Measurements from ENCODE around the gene CCDC51. TPM values are rescaled to one million over a fixed set of nuclear protein-coding genes. Genes with fewer than 3 reads are reported as not detected.

The CCDC51 gene
- total RNA-seq, 1 donor from 2014 or later = 11.5 TPM

GRCh38 chr3:48412375-48413001 is 27.4 kb downstream of the CCDC51 start:
- Histone ChIP-seq H3K9me3 (no peaks in the 10 kb centered on the region), H3K4me3 (no peak overlapping the region), H3K27ac (no peak overlapping the region), H3K36me3 (peaks cover 0 to 89% of the 10 kb centered on the region in 2 donors), H3K27me3 (no peaks in the 10 kb centered on the region), H3K4me1 (peaks cover 19% of the 10 kb centered on the region)
- intact Hi-C loops (cut with DNase I) = no loop called here
- DNase-seq (ENCODE audit: extremely low spot score in 2 of 2) = no peak
- TF ChIP-seq CTCF (IDR thresholded peaks at IDR 0.05) = no peak
- TF ChIP-seq POLR2AphosphoS5 (IDR thresholded peaks at IDR 0.05; ENCODE audit: insufficient read depth in 1 of 2, low read depth in 1 of 2) = no peak
- TF ChIP-seq POLR2A (IDR thresholded peaks at IDR 0.05) = no peak

- no peak for TF ChIP-seq POLR2A (IDR thresholded peaks at IDR 0.05)
- TF ChIP-seq POLR2AphosphoS5 (IDR thresholded peaks at IDR 0.05; ENCODE audit: insufficient read depth in 1 of 2, low read depth in 1 of 2) = no peak
- no peak for TF ChIP-seq CTCF (IDR thresholded peaks at IDR 0.05)
- Histone ChIP-seq H3K4me1 (peaks cover 19% of the 10 kb centered on the region), H3K27ac (no peak overlapping the region), H3K4me3 (no peak overlapping the region), H3K9me3 (no peaks in the 10 kb centered on the region), H3K27me3 (no peaks in the 10 kb centered on the region), H3K36me3 (peaks cover 0 to 88% of the 10 kb centered on the region in 2 donors)
- no peak for DNase-seq (ENCODE audit: extremely low spot score in 2 of 2)
- intact Hi-C loops (cut with DNase I) = no loop called here
These were observed 28.1 kb downstream of the CCDC51 start for GRCh38 chr3:48411606-48412374.

GRCh38 chr3:48411041-48411588 is 28.8 kb downstream of the CCDC51 start:
- no peaks in the 10 kb centered on the region for H3K27me3 ChIP-seq
- DNase-seq (ENCODE audit: extremely low spot score in 2 of 2) = no peak
- H3K4me1 ChIP-seq = peaks cover 19% of the 10 kb centered on the region
- TF ChIP-seq POLR2AphosphoS5 (IDR thresholded peaks at IDR 0.05; ENCODE audit: insufficient read depth in 1 of 2, low read depth in 1 of 2) (no peak), CTCF (IDR thresholded peaks at IDR 0.05) (no peak), POLR2A (IDR thresholded peaks at IDR 0.05) (no peak)
- H3K36me3 ChIP-seq = peaks cover 0 to 88% of the 10 kb centered on the region in 2 donors
- no peak overlapping the region for H3K27ac ChIP-seq
- intact Hi-C loops (cut with DNase I) = no loop called here
- H3K9me3 ChIP-seq = no peaks in the 10 kb centered on the region
- H3K4me3 ChIP-seq = no peak overlapping the region

- intact Hi-C loops (cut with DNase I) = no loop called here
- TF ChIP-seq CTCF (IDR thresholded peaks at IDR 0.05) (no peak), POLR2A (IDR thresholded peaks at IDR 0.05) (no peak), POLR2AphosphoS5 (IDR thresholded peaks at IDR 0.05; ENCODE audit: insufficient read depth in 1 of 2, low read depth in 1 of 2) (no peak)
- Histone ChIP-seq H3K36me3 (peaks cover 0 to 90% of the 10 kb centered on the region in 2 donors), H3K4me3 (no peak overlapping the region), H3K9me3 (no peaks in the 10 kb centered on the region), H3K27me3 (no peaks in the 10 kb centered on the region), H3K4me1 (peaks cover 19% of the 10 kb centered on the region), H3K27ac (no peak overlapping the region)
- DNase-seq (ENCODE audit: extremely low spot score in 2 of 2) = no peak
These were observed 29.5 kb downstream of the CCDC51 start for GRCh38 chr3:48410205-48411040.
